Colonic mucosa (tissue), 4 donors: ENCODE data around the gene ALDH1L1. TPM values are rescaled to one million over a fixed set of nuclear protein-coding genes. Genes with fewer than 3 reads are reported as not detected.

Experiments used
- DNase-seq: peaks from one replicate; pipeline ENCODE4 v3.0.0-alpha.2; 2020
- H3K27ac ChIP-seq: fragments of 200-600 bp; one replicate; pipeline ENCODE4 v1.8.0; 2021
- H3K27me3 ChIP-seq: fragments of 200-600 bp; one replicate; pipeline ENCODE4 v1.8.0; 2021
- H3K36me3 ChIP-seq: fragments of 200-600 bp; one replicate; pipeline ENCODE4 v1.8.0; 2021
- H3K4me1 ChIP-seq: fragments of 200-600 bp; one replicate; pipeline ENCODE4 v1.8.0; 2021; ENCODE audit warnings: mild to moderate bottlenecking
- H3K4me3 ChIP-seq: fragments of 200-600 bp; one replicate; pipeline ENCODE4 v1.8.0; 2021
- H3K9ac ChIP-seq, 2 donors: one replicate each; pipeline ENCODE4 v1.7.0; 2013; ENCODE audit warnings: control low read depth in 2 of 2, low read depth in 2 of 2, low read length in 2 of 2
- H3K9me3 ChIP-seq: fragments of 200-600 bp; one replicate; pipeline ENCODE4 v1.8.0; 2021
- CTCF ChIP-seq: fragments of 200-600 bp; IDR thresholded peaks from one replicate; pipeline ENCODE4 v1.8.0; 2022; ENCODE audit warnings: antibody characterized with exemption, mild to moderate bottlenecking
- intact Hi-C: fragments of 100-400 bp; cut with DNase I; formaldehyde crosslinking; loops from one replicate; pipeline ENCODE4 v1.14.1; 2022
- total RNA-seq, 2 donors: library from RNA; stranded (reverse); fragmentation: NEBNext Ultra II Directional in 1 of 2; extraction: Animal tissue kit (Norgen Biotek cat#: 25700) in 1 of 2; gene quantifications; one replicate each; pipeline ENCODE4 v1.2.1, GENCODE V29; 2021
- donor health status: healthy.
- donor health status: DM: no; HTN: no; CAD: no.
- donor health status: DM: no; HTN: no; CAD: no.

The ALDH1L1 gene
- total RNA-seq, 2 donors from 2014 or later, result 15.3 to 25.6 TPM

DNA sequence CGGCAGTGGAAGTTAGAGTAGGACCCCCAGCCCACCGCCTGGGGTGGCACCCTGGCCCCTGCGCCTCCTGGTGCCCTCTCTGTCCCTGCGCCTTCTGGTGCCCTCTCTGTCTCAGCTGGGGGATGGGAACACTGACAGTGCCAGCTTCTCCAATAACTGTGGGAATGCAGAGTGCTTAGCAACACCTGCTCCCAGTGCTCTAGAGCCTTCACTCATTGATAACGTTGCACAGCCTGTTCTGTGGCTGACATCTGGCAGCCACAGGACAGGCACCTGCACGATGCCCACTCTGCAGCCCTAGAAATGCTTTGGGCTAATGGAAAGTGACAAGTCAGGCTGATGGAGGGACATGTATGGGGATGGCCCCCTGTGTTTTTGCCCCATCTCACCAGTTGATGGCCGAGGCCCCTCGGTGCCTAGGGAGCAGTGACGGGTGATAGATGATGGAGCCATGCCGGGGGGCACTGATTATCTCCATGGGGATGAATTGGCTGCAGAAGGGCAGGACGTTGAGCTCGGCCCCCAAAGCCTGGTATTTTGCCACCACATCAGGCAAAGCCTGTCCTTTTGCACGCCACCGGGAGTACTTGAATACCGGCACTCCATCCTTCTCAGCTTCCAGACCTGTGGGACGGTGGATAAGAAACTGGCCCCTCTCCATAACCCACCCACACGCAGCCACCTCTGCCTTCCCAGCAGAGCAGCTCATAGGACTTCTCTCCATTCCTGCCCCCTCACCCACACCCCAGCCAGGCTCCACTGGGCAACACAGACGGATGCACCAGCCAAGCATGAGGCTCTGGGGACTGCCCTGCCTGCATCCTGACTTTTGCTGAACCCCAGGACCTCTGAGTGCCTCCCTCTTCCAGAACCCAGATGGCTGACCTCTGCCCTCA is 22.1 kb downstream of the ALDH1L1 start:
- no peak overlapping the region for H3K4me3 ChIP-seq
- H3K9ac ChIP-seq, result no peak overlapping the region
- H3K36me3 ChIP-seq, result no peaks in the 10 kb centered on the region
- intact Hi-C loops, result no loop called here
- no peak for DNase-seq
- no peak for TF ChIP-seq CTCF
- H3K4me1 ChIP-seq, result no peaks in the 10 kb centered on the region
- H3K27ac ChIP-seq, result no peak overlapping the region
- H3K27me3 ChIP-seq, result no peaks in the 10 kb centered on the region
- no peaks in the 10 kb centered on the region for H3K9me3 ChIP-seq

DNA sequence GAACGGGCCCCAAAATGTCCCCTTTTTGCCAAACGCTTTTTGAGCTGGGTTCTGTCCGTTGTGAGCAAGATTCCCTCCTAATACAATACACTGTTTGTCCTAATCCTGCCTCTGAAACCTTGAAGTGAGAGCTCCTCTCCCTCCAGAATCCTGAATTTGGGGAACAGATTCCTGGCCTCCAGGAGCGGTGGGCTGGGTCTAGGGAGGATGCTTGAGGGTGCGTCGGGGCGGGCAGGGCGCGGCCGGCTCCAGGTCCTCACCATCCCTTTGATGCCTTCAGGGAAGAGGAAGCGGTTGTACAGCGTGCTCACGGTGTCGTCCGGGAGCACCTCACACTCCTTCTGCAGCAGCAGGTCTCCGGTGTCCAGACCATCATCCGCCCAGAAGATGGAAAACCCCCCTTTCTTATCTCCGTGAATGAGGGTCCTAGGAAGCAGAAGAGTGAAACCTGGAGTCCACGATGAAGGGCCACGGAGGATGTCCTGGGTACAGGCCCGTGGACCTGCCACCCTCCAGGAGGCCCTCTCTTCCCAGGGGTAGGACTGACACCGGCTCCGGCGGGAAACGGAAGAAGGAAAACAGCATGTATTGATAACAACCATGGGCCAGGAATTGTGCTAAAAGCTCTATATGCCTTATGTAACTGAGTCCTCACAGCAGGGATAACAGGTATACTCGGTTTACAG is 23.2 kb downstream of the ALDH1L1 start:
- H3K4me1 ChIP-seq, result no peaks in the 10 kb centered on the region
- DNase-seq, result no peak
- H3K27me3 ChIP-seq, result no peaks in the 10 kb centered on the region
- H3K27ac ChIP-seq, result no peak overlapping the region
- H3K9ac ChIP-seq, result no peak overlapping the region
- TF ChIP-seq CTCF, result no peak
- H3K36me3 ChIP-seq, result no peaks in the 10 kb centered on the region
- intact Hi-C loops, result no loop called here
- H3K9me3 ChIP-seq, result no peaks in the 10 kb centered on the region
- H3K4me3 ChIP-seq, result no peak overlapping the region

DNA sequence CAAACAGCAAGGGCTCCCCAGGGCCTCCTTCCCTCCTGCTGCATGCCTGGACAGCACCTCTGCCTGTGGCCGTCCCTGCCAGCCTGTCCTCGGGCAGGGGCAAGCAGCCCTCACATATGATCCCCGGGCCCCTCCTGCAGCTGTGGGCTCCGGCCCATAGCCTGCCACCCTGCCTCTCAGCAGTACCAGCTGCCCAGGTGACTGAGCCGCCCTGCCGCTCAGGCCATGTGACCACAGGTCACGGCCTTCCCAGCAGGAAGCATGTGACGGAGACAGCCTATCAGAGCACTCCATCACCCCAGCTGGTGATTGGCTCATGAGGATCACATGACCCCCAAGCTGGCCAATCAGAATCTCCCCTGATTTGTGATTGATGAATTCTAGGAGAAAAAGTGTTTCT is 23.9 kb downstream of the ALDH1L1 start:
- H3K27me3 ChIP-seq, result no peaks in the 10 kb centered on the region
- DNase-seq, result no peak
- no peak for TF ChIP-seq CTCF
- H3K9ac ChIP-seq, result no peak overlapping the region
- no peaks in the 10 kb centered on the region for H3K9me3 ChIP-seq
- H3K4me1 ChIP-seq, result no peaks in the 10 kb centered on the region
- intact Hi-C loops, result no loop called here
- H3K4me3 ChIP-seq, result no peak overlapping the region
- no peak overlapping the region for H3K27ac ChIP-seq
- no peaks in the 10 kb centered on the region for H3K36me3 ChIP-seq

DNA sequence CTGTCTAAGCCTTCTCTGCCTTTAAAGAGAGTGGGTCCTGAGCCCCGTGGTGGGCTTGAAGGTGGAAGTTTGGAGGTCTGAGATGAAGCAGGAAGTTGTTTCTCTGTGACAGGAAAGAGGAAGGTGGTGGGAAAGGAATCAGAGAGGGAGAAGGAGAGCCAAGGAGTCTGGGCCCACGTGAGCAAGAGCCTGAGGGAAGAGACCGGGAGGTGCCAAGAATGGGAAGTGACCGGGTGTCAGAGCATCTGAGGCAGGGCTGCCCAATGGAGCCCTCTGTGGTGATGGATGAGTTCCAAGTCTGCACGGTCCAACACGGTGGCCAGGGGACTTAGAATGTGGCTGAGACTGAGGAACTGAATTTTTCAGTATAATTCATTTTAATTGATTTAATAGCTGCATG is 24.6 kb downstream of the ALDH1L1 start:
- H3K4me3 ChIP-seq, result no peak overlapping the region
- no peak overlapping the region for H3K27ac ChIP-seq
- no peak for DNase-seq
- H3K9me3 ChIP-seq, result no peaks in the 10 kb centered on the region
- TF ChIP-seq CTCF, result no peak
- no peaks in the 10 kb centered on the region for H3K27me3 ChIP-seq
- H3K9ac ChIP-seq, result no peak overlapping the region
- H3K36me3 ChIP-seq, result no peaks in the 10 kb centered on the region
- no peaks in the 10 kb centered on the region for H3K4me1 ChIP-seq
- intact Hi-C loops, result no loop called here

DNA sequence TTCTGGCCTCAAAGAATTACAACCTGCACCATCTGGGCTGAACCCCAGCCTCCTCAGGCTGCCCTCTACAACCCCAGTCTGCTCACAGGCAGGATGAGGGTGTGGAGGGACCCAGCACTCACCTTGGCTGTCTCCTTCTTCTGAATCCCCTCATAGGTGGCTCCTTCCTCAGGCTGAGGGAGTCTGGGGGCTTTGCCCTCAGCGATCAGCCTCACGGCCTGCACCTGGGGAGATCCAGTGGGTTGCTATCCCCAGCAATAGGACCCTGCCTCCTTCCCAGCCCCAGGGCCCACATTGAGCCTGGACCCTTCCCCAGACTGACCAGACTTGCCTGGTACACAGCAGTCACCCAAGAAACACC is 25.1 kb downstream of the ALDH1L1 start:
- no peaks in the 10 kb centered on the region for H3K9me3 ChIP-seq
- no peaks in the 10 kb centered on the region for H3K36me3 ChIP-seq
- H3K27ac ChIP-seq, result no peak overlapping the region
- no peaks in the 10 kb centered on the region for H3K4me1 ChIP-seq
- H3K9ac ChIP-seq, result no peak overlapping the region
- no peak for TF ChIP-seq CTCF
- no peak for DNase-seq
- H3K4me3 ChIP-seq, result no peak overlapping the region
- intact Hi-C loops, result no loop called here
- H3K27me3 ChIP-seq, result no peaks in the 10 kb centered on the region
